Endodermal cell (in vitro differentiated cells): ENCODE results near the gene BAK1. TPM values are rescaled to one million over a fixed set of nuclear protein-coding genes. Genes with fewer than 3 reads are reported as not detected.
"Not testable (repeated sequence)": the region's sequence is repeated elsewhere in the genome, so short reads cannot be mapped to it uniquely, and the experiment has no call there.

Source experiments
- DNase-seq: peaks from one replicate; pipeline ENCODE4 v3.0.0-alpha.2; 2017
- H3K27ac ChIP-seq: 2 replicates; pipeline ENCODE4 v1.5.1; 2013; ENCODE audit warnings: mild to moderate bottlenecking, low read depth, low read length, moderate library complexity
- H3K27me3 ChIP-seq: 2 replicates; pipeline ENCODE4 v1.6.1; 2013; ENCODE audit warnings: mild to moderate bottlenecking, low read length, moderate library complexity; ENCODE audit not compliant: insufficient read depth, control insufficient read depth, poor library complexity, severe bottlenecking
- H3K36me3 ChIP-seq: 2 replicates; pipeline ENCODE4 v1.7.0; 2013; ENCODE audit warnings: mild to moderate bottlenecking, low read length, moderate library complexity; ENCODE audit not compliant: control insufficient read depth, insufficient read depth
- H3K4me1 ChIP-seq: one replicate; pipeline ENCODE4 v1.7.0; 2013; ENCODE audit warnings: low read length; ENCODE audit not compliant: control insufficient read depth, insufficient read depth
- H3K4me3 ChIP-seq: 2 replicates; pipeline ENCODE4 v1.5.1; 2013; ENCODE audit warnings: mild to moderate bottlenecking, low read length, moderate library complexity
- H3K9ac ChIP-seq: 2 replicates; pipeline ENCODE4 v1.6.1; 2013; ENCODE audit warnings: mild to moderate bottlenecking, low read length, moderate library complexity; ENCODE audit not compliant: poor library complexity, severe bottlenecking; ENCODE audit errors: extremely low read depth
- H3K9me3 ChIP-seq: 2 replicates; pipeline ENCODE4 v1.6.1; 2013; ENCODE audit warnings: mild to moderate bottlenecking, low read length, moderate library complexity; ENCODE audit not compliant: control insufficient read depth
- H3K27ac Mint-ChIP-seq: 2 replicates; pipeline ENCODE4 v1.8.0; 2020; ENCODE audit warnings: mixed read lengths
- H3K27me3 Mint-ChIP-seq: 2 replicates; pipeline ENCODE4 v1.8.0; 2021; ENCODE audit warnings: mild to moderate bottlenecking, mixed read lengths; ENCODE audit not compliant: insufficient read depth
- H3K36me3 Mint-ChIP-seq: 2 replicates; pipeline ENCODE4 v1.8.0; 2020; ENCODE audit warnings: low read depth, mixed read lengths
- H3K4me1 Mint-ChIP-seq: 2 replicates; pipeline ENCODE4 v1.8.0; 2020; ENCODE audit warnings: mixed read lengths
- H3K4me3 Mint-ChIP-seq: 2 replicates; pipeline ENCODE4 v1.8.0; 2020; ENCODE audit warnings: mild to moderate bottlenecking, moderate library complexity, mixed read lengths
- H3K9me3 Mint-ChIP-seq: 2 replicates; pipeline ENCODE4 v1.8.0; 2020; ENCODE audit warnings: mild to moderate bottlenecking, mixed read lengths
- WGBS, 2 experiments: methylation state at CpG; one replicate each; pipeline versions ENCODE4 v1.1.5 to v1.1.7; 2013; ENCODE audit warnings: missing lambda C conversion rate in 2 of 2, mixed read lengths in 1 of 2; ENCODE audit not compliant: insufficient coverage in 1 of 2, insufficient read length in 1 of 2; 5-methylcytosine and 5-hydroxymethylcytosine counted together
- total RNA-seq, 2 donors: library from RNA; stranded (reverse); fragmentation: NEBNext Ultra II Directional in 1 of 2; extraction: Animal tissue kit (Norgen Biotek cat#: 25700) in 1 of 2; gene quantifications; 2 replicates in 1 of 2; 3 replicates in 1 of 2; pipeline ENCODE4 v1.2.1, GENCODE V29; 2021
- TF ChIP-seq, protein P1 (sequence below): fragments of 200-600 bp; sonication (generic); conservative IDR thresholded peaks from 2 replicates; pipeline ENCODE4 v1.5.0; 2021; ENCODE audit warnings: antibody characterized with exemption, mild to moderate bottlenecking

Gene BAK1
- total RNA-seq, 2 donors from 2014 or later, result 39.9 to 41.2 TPM

DNA sequence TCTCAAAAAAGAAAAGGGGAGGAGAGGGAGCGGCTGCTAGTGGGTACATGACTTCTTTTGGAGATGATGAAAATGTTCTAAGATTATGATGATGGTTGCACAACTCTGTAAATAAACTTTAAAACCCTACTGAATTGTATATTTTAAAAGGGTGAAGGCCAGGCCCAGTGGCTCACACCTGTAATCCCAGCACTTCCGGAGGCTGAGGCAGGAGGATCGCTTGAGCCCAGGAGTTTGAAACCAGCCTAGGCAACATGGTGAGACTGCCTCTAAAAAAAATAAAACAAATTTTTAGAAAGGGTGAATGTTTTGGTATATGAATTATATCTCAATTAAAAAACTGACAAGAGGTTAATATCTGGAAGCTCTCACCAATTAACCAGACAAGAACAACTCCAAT, 45.4 kb downstream of the BAK1 start:
- 99 to 100% methylated on average over 1 to 3 of the region's 3 CpGs for WGBS, 2 experiments

DNA sequence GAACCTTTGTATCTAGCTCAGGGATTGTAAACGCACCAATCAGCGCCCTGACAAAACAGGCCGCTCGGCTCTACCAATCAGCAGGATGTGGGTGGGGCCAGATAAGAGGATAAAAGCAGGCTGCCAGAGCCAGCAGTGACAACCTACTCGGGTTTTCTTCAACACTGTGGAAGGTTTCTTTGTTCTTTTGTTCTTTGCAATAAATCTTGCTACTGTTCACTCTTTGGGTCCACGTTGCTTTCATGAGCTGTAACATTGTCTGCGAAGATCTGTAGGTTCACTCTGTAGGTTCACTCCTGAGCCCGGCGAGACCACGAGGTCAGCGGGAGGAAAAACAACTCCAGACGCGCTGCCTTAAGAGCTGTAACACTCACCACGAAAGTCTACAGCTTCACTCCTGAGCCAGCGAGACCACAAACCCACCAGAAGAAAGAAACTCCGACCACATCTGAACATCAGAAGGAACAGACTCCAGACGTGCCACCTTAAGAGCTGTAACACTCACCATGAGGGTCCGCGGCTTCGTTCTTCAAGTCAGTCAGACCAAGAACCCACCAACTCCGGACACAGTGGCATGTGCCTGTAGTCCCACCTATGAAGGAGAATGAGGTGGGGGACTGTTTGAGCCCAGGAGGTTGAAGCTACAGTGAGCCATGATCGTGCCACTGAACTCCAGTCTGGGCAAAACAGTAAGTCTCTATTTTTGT, 46.8 kb downstream of the BAK1 start:
- H3K9me3 ChIP-seq, H3K9ac ChIP-seq, H3K27me3 Mint-ChIP-seq, H3K27me3 ChIP-seq, DNase-seq, H3K4me3 ChIP-seq, H3K4me1 ChIP-seq, H3K9me3 Mint-ChIP-seq, H3K27ac Mint-ChIP-seq, H3K27ac ChIP-seq, H3K4me3 Mint-ChIP-seq, H3K36me3 Mint-ChIP-seq, H3K36me3 ChIP-seq, H3K4me1 Mint-ChIP-seq: not testable (repeated sequence)
- 95 to 98% methylated on average over 18 to 22 of the region's 22 CpGs for WGBS, 2 experiments

More for the DNA sequence above, 45.4 kb downstream of the BAK1 start:
- H3K9me3 Mint-ChIP-seq, result peaks cover 4% of the 10 kb centered on the region
- TF ChIP-seq, protein P1, sequence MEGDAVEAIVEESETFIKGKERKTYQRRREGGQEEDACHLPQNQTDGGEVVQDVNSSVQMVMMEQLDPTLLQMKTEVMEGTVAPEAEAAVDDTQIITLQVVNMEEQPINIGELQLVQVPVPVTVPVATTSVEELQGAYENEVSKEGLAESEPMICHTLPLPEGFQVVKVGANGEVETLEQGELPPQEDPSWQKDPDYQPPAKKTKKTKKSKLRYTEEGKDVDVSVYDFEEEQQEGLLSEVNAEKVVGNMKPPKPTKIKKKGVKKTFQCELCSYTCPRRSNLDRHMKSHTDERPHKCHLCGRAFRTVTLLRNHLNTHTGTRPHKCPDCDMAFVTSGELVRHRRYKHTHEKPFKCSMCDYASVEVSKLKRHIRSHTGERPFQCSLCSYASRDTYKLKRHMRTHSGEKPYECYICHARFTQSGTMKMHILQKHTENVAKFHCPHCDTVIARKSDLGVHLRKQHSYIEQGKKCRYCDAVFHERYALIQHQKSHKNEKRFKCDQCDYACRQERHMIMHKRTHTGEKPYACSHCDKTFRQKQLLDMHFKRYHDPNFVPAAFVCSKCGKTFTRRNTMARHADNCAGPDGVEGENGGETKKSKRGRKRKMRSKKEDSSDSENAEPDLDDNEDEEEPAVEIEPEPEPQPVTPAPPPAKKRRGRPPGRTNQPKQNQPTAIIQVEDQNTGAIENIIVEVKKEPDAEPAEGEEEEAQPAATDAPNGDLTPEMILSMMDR, result no peak
- no peak overlapping the region for H3K4me3 ChIP-seq
- H3K36me3 Mint-ChIP-seq, result no peaks in the 10 kb centered on the region
- H3K27me3 ChIP-seq, result no peaks in the 10 kb centered on the region
- H3K9me3 ChIP-seq, result no peaks in the 10 kb centered on the region
- H3K27me3 Mint-ChIP-seq, result no peaks in the 10 kb centered on the region
- no peaks in the 10 kb centered on the region for H3K4me1 ChIP-seq
- H3K4me1 Mint-ChIP-seq, result no peaks in the 10 kb centered on the region
- no peak overlapping the region for H3K4me3 Mint-ChIP-seq
- DNase-seq, result no peak
- no peaks in the 10 kb centered on the region for H3K36me3 ChIP-seq
- no peak overlapping the region for H3K9ac ChIP-seq
- H3K27ac Mint-ChIP-seq, result no peak overlapping the region
- no peak overlapping the region for H3K27ac ChIP-seq

DNA sequence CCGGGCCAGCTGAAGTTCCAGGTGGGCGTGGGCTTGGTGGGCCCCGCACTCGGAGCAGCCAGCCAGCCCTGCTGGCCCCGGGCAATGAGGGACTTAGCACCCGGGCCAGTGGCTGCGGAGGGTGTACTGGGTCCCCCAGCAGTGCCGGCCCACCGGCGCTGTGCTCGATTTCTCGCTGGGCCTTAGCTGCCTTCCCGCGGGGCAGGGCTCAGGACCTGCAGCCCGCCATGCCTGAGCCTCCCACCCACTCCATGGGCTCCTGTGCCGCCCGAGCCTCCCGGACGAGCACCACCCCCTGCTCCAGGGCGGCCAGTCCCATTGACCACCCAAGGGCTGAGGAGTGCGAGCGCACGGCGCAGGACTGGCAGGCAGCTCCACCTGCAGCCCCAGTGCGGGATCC, 47.6 kb downstream of the BAK1 start:
- not testable (repeated sequence) for DNase-seq

DNA sequence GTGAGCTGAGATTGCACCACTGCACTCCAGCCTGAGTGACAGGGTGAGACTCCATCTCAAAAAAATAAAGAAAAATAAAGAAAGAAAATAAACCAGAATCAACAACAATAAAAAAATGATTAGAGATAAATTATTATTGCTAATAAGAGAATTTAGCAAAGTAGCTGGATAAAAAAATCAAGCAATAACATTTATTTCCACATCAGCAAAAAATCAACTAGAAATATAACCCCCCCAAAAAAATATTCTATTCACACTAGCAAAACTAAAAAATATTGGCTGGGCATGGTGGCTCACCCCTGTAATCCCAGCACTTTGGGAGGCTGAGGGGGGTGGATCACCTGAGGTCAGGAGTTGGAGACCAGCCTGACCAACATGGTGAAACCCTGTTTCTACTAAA, 49.5 kb downstream of the BAK1 start:
- not testable (repeated sequence) for H3K4me3 ChIP-seq, H3K36me3 Mint-ChIP-seq, H3K4me3 Mint-ChIP-seq, H3K27ac ChIP-seq, H3K9ac ChIP-seq, H3K27me3 ChIP-seq, H3K27me3 Mint-ChIP-seq, H3K27ac Mint-ChIP-seq, H3K9me3 ChIP-seq, H3K9me3 Mint-ChIP-seq, H3K4me1 Mint-ChIP-seq, DNase-seq, H3K4me1 ChIP-seq, H3K36me3 ChIP-seq

More for the DNA sequence above, 47.6 kb downstream of the BAK1 start:
- H3K4me3 ChIP-seq, H3K4me3 Mint-ChIP-seq, H3K4me1 Mint-ChIP-seq, H3K9me3 Mint-ChIP-seq, H3K36me3 Mint-ChIP-seq, H3K4me1 ChIP-seq, H3K27ac Mint-ChIP-seq, H3K27me3 ChIP-seq, H3K36me3 ChIP-seq, H3K27ac ChIP-seq, H3K9me3 ChIP-seq, H3K9ac ChIP-seq, H3K27me3 Mint-ChIP-seq: not testable (repeated sequence)
- WGBS, 2 experiments, result 96% methylated on average over 11 of the region's 25 CpGs; no CpG with 5 or more reads in 1 of the 2 experiments

Other genes starting within 250 kb of the BAK1 start
- gene KIFC1, start 188.5 kb downstream of the BAK1 start, total RNA-seq, result 10 to 100 TPM; 56.6 to 94.3 TPM
- gene PHF1, start 169.3 kb downstream of the BAK1 start, total RNA-seq, result 10 to 100 TPM; 71.4 to 75.7 TPM
- gene CUTA, start 162.2 kb downstream of the BAK1 start, total RNA-seq, result 100 to 1,000 TPM; 198 to 219 TPM
- 10 to 100 TPM; 90.2 to 94.2 TPM for gene SYNGAP1, start 160.2 kb downstream of the BAK1 start, total RNA-seq
- gene ZBTB9, start 125.7 kb downstream of the BAK1 start, total RNA-seq, result 10 to 100 TPM; 18.0 to 20.6 TPM
- gene ITPR3, start 41.0 kb upstream of the BAK1 start, total RNA-seq, result 10 to 100 TPM; 29.6 to 33.3 TPM
- 100 to 1,000 TPM; 120 to 174 TPM for gene UQCC2, start 131.4 kb upstream of the BAK1 start, total RNA-seq
- gene IP6K3, start 166.6 kb upstream of the BAK1 start, total RNA-seq, result not detected
- 10 to 100 TPM; 62.0 to 75.8 TPM for gene LEMD2, start 208.9 kb upstream of the BAK1 start, total RNA-seq
- not detected for gene MLN, start 223.7 kb upstream of the BAK1 start, total RNA-seq